Suprapubic skin (tissue), 4 donors: ENCODE results near the gene SLX9.

ENCODE experiments used
- CTCF ChIP-seq, 2 donors: fragments of 200-600 bp in 1 of 2; fragments of 450-650 bp in 1 of 2; sonication (generic) in 1 of 2; IDR thresholded peaks; one replicate each; pipeline ENCODE4 v1.5.1; 2016 to 2019; ENCODE audit warnings: antibody characterized with exemption in 2 of 2, mild to moderate bottlenecking in 1 of 2, moderate library complexity in 1 of 2
- EP300 ChIP-seq: sonication (generic); formaldehyde crosslinking; IDR thresholded peaks from one replicate; pipeline ENCODE4 v1.6.1; 2017; ENCODE audit warnings: antibody characterized with exemption
- POLR2A ChIP-seq, 2 donors: fragments of 450-650 bp; IDR thresholded peaks; one replicate each; pipeline ENCODE4 v1.6.1; 2017; ENCODE audit warnings: antibody characterized with exemption in 2 of 2, mild to moderate bottlenecking in 2 of 2, moderate library complexity in 2 of 2
- POLR2AphosphoS5 ChIP-seq, 3 donors: sonication (generic); formaldehyde crosslinking; IDR thresholded peaks; one replicate each; pipeline ENCODE4 v1.6.1; 2017; ENCODE audit warnings: antibody characterized with exemption in 3 of 3

- peak in 1 of 3 donors; percentile 44 for TF ChIP-seq POLR2AphosphoS5 (IDR thresholded peaks at IDR 0.05)
- no peak for TF ChIP-seq CTCF (IDR thresholded peaks at IDR 0.05)
- no peak for TF ChIP-seq POLR2A (IDR thresholded peaks at IDR 0.05)
- TF ChIP-seq EP300, result no peak
Observed at GRCh38 chr21:44994695-44995342, 55.0 kb downstream of the SLX9 start.
